Measurements from ENCODE around the gene BCDIN3D. TPM values are rescaled to one million over a fixed set of nuclear protein-coding genes. Genes with fewer than 3 reads are reported as not detected.

Gene BCDIN3D
- total RNA-seq, 1 donor from 2014 or later = 3.1 TPM

- Histone ChIP-seq H3K4me2 (ENCODE audit: low read length) (peak overlapping the region; percentile 97), H3K4me3 (ENCODE audit: insufficient read depth, low read depth, low read length) (peak overlapping the region; percentile 22), H3K79me2 (ENCODE audit: insufficient read depth, low read length) (peaks cover 77% of the 10 kb centered on the region)
Measured at GRCh38 chr12:49824895-49825294, 18.0 kb downstream of the BCDIN3D start.

GRCh38 chr12:49824416-49824815, 18.5 kb downstream of the BCDIN3D start:
- no peaks in the 10 kb centered on the region for H3K36me3 ChIP-seq (ENCODE audit: insufficient read depth, low read length)
- peaks cover 82% of the 10 kb centered on the region for H3K79me2 ChIP-seq (ENCODE audit: insufficient read depth, low read length)
- no peak for DNase-seq (ENCODE audit: low read depth)
- H3K27me3 ChIP-seq (ENCODE audit: insufficient read depth, low read length) = no peaks in the 10 kb centered on the region
- no peaks in the 10 kb centered on the region for H3K9me3 Mint-ChIP-seq (ENCODE audit: unreplicated experiment)
- peaks cover 78% of the 10 kb centered on the region for H4K20me1 ChIP-seq (ENCODE audit: insufficient read depth, low read length)
- H3K4me1 ChIP-seq (ENCODE audit: insufficient read depth, low read length) = peaks cover 41% of the 10 kb centered on the region
- peak overlapping the region; percentile 41 for H3K27ac Mint-ChIP-seq (ENCODE audit: unreplicated experiment)
- peak overlapping the region; percentile 22 for H3K4me3 ChIP-seq (ENCODE audit: insufficient read depth, low read depth, low read length)
- peak overlapping the region; percentile 54 for H3K4me3 Mint-ChIP-seq (ENCODE audit: unreplicated experiment)
- TF ChIP-seq EZH2 (IDR thresholded peaks at IDR 0.05; ENCODE audit: insufficient read depth, low read length) = no peak
- no peaks in the 10 kb centered on the region for H3K27me3 Mint-ChIP-seq (ENCODE audit: low read depth, unreplicated experiment)
- peak overlapping the region; percentile 66 for H3K27ac ChIP-seq (ENCODE audit: low read depth, low read length)
- H2AFZ ChIP-seq (ENCODE audit: low read depth, low read length) = no peak overlapping the region
- peaks cover 4% of the 10 kb centered on the region for H3K36me3 Mint-ChIP-seq (ENCODE audit: low read depth, unreplicated experiment)
- H3K9me3 ChIP-seq (ENCODE audit: insufficient read depth, low read depth, low read length) = no peaks in the 10 kb centered on the region
- no peak for FAIRE-seq
- H3K9ac ChIP-seq (ENCODE audit: low read length) = peak overlapping the region; percentile 87
- peak overlapping the region; percentile 97 for H3K4me2 ChIP-seq (ENCODE audit: low read length)
- peaks cover 45% of the 10 kb centered on the region for H3K4me1 Mint-ChIP-seq (ENCODE audit: low read depth, unreplicated experiment)

More at GRCh38 chr12:49824895-49825294, 18.0 kb downstream of the BCDIN3D start:
- Mint-ChIP-seq H3K27ac (ENCODE audit: unreplicated experiment) (peak overlapping the region; percentile 93), H3K27me3 (ENCODE audit: low read depth, unreplicated experiment) (no peaks in the 10 kb centered on the region), H3K9me3 (ENCODE audit: unreplicated experiment) (no peaks in the 10 kb centered on the region), H3K4me3 (ENCODE audit: unreplicated experiment) (peak overlapping the region; percentile 95), H3K4me1 (ENCODE audit: low read depth, unreplicated experiment) (peaks cover 41% of the 10 kb centered on the region), H3K36me3 (ENCODE audit: low read depth, unreplicated experiment) (peaks cover 3% of the 10 kb centered on the region)
- FAIRE-seq = peak; percentile 63
- TF ChIP-seq CTCF (IDR thresholded peaks at IDR 0.05; ENCODE audit: insufficient read depth, low read depth, low read length) (no peak), EZH2 (IDR thresholded peaks at IDR 0.05; ENCODE audit: insufficient read depth, low read length) (no peak)
- Histone ChIP-seq H2AFZ (ENCODE audit: low read depth, low read length) (no peak overlapping the region), H3K36me3 (ENCODE audit: insufficient read depth, low read length) (no peaks in the 10 kb centered on the region), H3K27me3 (ENCODE audit: insufficient read depth, low read length) (no peaks in the 10 kb centered on the region), H4K20me1 (ENCODE audit: insufficient read depth, low read length) (peaks cover 73% of the 10 kb centered on the region), H3K27ac (ENCODE audit: low read depth, low read length) (peak overlapping the region; percentile 66), H3K9ac (ENCODE audit: low read length) (peak overlapping the region; percentile 87), H3K9me3 (ENCODE audit: insufficient read depth, low read depth, low read length) (no peaks in the 10 kb centered on the region), H3K4me1 (ENCODE audit: insufficient read depth, low read length) (peaks cover 41% of the 10 kb centered on the region)
- DNase-seq (ENCODE audit: low read depth) = peak; percentile 77

GRCh38 chr12:49823951-49824350, 19.0 kb downstream of the BCDIN3D start:
- H3K4me3 ChIP-seq (ENCODE audit: insufficient read depth, low read depth, low read length) = no peak overlapping the region
- no peak overlapping the region for H3K27ac ChIP-seq (ENCODE audit: low read depth, low read length)
- FAIRE-seq (no peak), DNase-seq (ENCODE audit: low read depth) (no peak)
- no peaks in the 10 kb centered on the region for H3K9me3 Mint-ChIP-seq (ENCODE audit: unreplicated experiment)
- no peaks in the 10 kb centered on the region for H3K36me3 ChIP-seq (ENCODE audit: insufficient read depth, low read length)
- no peaks in the 10 kb centered on the region for H3K27me3 Mint-ChIP-seq (ENCODE audit: low read depth, unreplicated experiment)
- no peak overlapping the region for H3K9ac ChIP-seq (ENCODE audit: low read length)
- H3K9me3 ChIP-seq (ENCODE audit: insufficient read depth, low read depth, low read length) = no peaks in the 10 kb centered on the region
- H3K4me3 Mint-ChIP-seq (ENCODE audit: unreplicated experiment) = peak overlapping the region; percentile 54
- peaks cover 44% of the 10 kb centered on the region for H3K4me1 Mint-ChIP-seq (ENCODE audit: low read depth, unreplicated experiment)
- peaks cover 83% of the 10 kb centered on the region for H4K20me1 ChIP-seq (ENCODE audit: insufficient read depth, low read length)
- H3K4me2 ChIP-seq (ENCODE audit: low read length) = no peak overlapping the region
- H2AFZ ChIP-seq (ENCODE audit: low read depth, low read length) = no peak overlapping the region
- no peak for TF ChIP-seq CTCF (IDR thresholded peaks at IDR 0.05; ENCODE audit: insufficient read depth, low read depth, low read length)
- no peak for TF ChIP-seq EZH2 (IDR thresholded peaks at IDR 0.05; ENCODE audit: insufficient read depth, low read length)
- H3K36me3 Mint-ChIP-seq (ENCODE audit: low read depth, unreplicated experiment) = peaks cover 6% of the 10 kb centered on the region
- no peak overlapping the region for H3K27ac Mint-ChIP-seq (ENCODE audit: unreplicated experiment)
- H3K4me1 ChIP-seq (ENCODE audit: insufficient read depth, low read length) = peaks cover 36% of the 10 kb centered on the region
- H3K27me3 ChIP-seq (ENCODE audit: insufficient read depth, low read length) = no peaks in the 10 kb centered on the region
- H3K79me2 ChIP-seq (ENCODE audit: insufficient read depth, low read length) = peaks cover 87% of the 10 kb centered on the region

Data from astrocyte (in vitro differentiated cells and primary cell).